Upper lobe of left lung (tissue), 4 donors: ENCODE results near the gene ZNF397.

Source experiments
- EP300 ChIP-seq, 4 donors: sonication (generic); formaldehyde crosslinking; IDR thresholded peaks; one replicate each; pipeline ENCODE4 v1.5.1; 2017; ENCODE audit warnings: antibody characterized with exemption in 4 of 4, control low read depth in 2 of 4
- POLR2A ChIP-seq, 4 donors: fragments of 450-650 bp; IDR thresholded peaks; one replicate each; pipeline ENCODE4 v1.5.1; 2016 to 2017; ENCODE audit warnings: antibody characterized with exemption in 4 of 4, mild to moderate bottlenecking in 2 of 4
- TF ChIP-seq, protein P1 (sequence below), 6 experiments: fragments of 450-650 bp in 4 of 6; fragments of 200-600 bp in 2 of 6; sonication (generic) in 2 of 6; IDR thresholded peaks; one replicate each; pipeline ENCODE4 v1.5.1; 2016 to 2019; ENCODE audit warnings: antibody characterized with exemption in 6 of 6

DNA sequence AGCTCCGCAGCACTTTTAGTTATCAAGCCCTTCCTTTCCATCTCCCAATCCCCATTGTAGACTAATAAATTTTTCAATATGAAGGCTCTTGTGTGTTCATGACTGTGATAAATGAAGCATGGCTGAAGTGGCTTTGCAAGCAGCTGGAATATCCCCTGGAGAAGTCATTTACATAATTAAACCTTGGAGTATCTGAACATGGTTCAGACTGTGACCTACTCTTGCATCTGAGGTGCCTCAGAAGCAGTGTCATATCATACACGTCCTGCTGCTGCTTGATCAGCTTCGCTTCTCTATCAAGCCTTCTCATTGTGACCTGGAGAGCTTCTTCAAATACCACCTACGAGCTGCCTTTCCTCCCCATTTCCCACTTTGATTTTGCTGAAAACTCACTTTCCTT is 48.4 kb upstream of the ZNF397 start:
- TF ChIP-seq, protein P1, sequence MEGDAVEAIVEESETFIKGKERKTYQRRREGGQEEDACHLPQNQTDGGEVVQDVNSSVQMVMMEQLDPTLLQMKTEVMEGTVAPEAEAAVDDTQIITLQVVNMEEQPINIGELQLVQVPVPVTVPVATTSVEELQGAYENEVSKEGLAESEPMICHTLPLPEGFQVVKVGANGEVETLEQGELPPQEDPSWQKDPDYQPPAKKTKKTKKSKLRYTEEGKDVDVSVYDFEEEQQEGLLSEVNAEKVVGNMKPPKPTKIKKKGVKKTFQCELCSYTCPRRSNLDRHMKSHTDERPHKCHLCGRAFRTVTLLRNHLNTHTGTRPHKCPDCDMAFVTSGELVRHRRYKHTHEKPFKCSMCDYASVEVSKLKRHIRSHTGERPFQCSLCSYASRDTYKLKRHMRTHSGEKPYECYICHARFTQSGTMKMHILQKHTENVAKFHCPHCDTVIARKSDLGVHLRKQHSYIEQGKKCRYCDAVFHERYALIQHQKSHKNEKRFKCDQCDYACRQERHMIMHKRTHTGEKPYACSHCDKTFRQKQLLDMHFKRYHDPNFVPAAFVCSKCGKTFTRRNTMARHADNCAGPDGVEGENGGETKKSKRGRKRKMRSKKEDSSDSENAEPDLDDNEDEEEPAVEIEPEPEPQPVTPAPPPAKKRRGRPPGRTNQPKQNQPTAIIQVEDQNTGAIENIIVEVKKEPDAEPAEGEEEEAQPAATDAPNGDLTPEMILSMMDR (IDR thresholded peaks at IDR 0.05) = no peak
- TF ChIP-seq EP300 (IDR thresholded peaks at IDR 0.05) = no peak
- no peak for TF ChIP-seq POLR2A (IDR thresholded peaks at IDR 0.05)
